ENCODE data around the gene GLE1. TPM values are rescaled to one million over a fixed set of nuclear protein-coding genes. Genes with fewer than 3 reads are reported as not detected.

Gene GLE1
- polyA plus RNA-seq, 3 donors, result 16.0 to 31.2 (median 22.2) TPM

DNA sequence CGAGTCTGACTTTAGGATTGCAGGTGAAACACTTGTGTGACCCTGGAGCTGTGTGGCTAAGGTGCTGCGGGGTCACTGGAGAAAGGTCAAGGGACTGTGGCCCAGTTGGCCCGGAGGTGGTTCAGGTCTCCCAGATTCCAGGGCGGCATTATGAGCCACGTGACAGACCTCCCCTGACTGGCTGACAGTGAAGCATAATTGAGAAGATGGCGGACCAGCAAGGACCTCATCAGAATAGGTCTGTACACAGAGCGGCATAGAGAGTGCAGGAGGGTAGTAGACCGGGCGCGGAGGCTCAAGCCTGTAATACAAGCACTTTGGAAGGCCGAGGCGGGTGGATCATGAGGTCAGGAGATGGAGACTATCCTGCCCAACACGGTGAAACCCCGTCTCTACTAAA lies 49.5 kb upstream of the GLE1 start:
- Mint-ChIP-seq H3K4me1 (peaks cover 15% of the 10 kb centered on the region), H3K27me3 (ENCODE audit: low read depth in 3 of 3) (peaks cover 2 to 10% (median 6%) of the 10 kb centered on the region in 3 donors), H3K4me3 (no peak overlapping the region), H3K9me3 (peaks cover 0 to 4% (median 0%) of the 10 kb centered on the region in 7 donors), H3K36me3 (peaks cover 10 to 14% of the 10 kb centered on the region in 2 donors), H3K27ac (peak overlapping the region in 4 of 7 donors; percentile 46 to 88 (median 62))
- Histone ChIP-seq H3K27ac (ENCODE audit: low read depth in 1 of 2, low read length in 2 of 2) (no peak overlapping the region), H4K20me1 (ENCODE audit: insufficient read depth, low read length) (peaks cover 7% of the 10 kb centered on the region), H3K36me3 (replicated peaks in 1 of 2; ENCODE audit: control insufficient read depth in 1 of 2, insufficient read depth in 2 of 2, low read length in 2 of 2) (peaks cover 6 to 10% of the 10 kb centered on the region in 2 donors), H3K27me3 (ENCODE audit: control insufficient read depth in 2 of 2, insufficient read depth in 2 of 2, low read length in 2 of 2) (no peaks in the 10 kb centered on the region), H3K4me2 (replicated peaks; ENCODE audit: extremely low read depth, low read length, poor library complexity, severe bottlenecking) (no peak overlapping the region), H2AFZ (ENCODE audit: insufficient read depth, low read depth, low read length, poor library complexity, severe bottlenecking) (no peak overlapping the region), H3K4me1 (ENCODE audit: control insufficient read depth in 1 of 2, insufficient read depth in 2 of 2, low read length in 2 of 2) (peaks cover 12 to 20% of the 10 kb centered on the region in 2 donors), H3K9ac (ENCODE audit: insufficient read depth, low read length, poor library complexity, severe bottlenecking) (no peak overlapping the region), H3K79me2 (ENCODE audit: insufficient read depth, low read length) (peaks cover 28% of the 10 kb centered on the region), H3K4me3 (replicated peaks in 1 of 3; ENCODE audit: low read depth in 2 of 3, low read length in 3 of 3) (no peak overlapping the region), H3K9me3 (replicated peaks in 1 of 2; ENCODE audit: control insufficient read depth in 1 of 2, insufficient read depth in 1 of 2, low read length in 2 of 2) (no peaks in the 10 kb centered on the region)
- TF ChIP-seq, protein P1, sequence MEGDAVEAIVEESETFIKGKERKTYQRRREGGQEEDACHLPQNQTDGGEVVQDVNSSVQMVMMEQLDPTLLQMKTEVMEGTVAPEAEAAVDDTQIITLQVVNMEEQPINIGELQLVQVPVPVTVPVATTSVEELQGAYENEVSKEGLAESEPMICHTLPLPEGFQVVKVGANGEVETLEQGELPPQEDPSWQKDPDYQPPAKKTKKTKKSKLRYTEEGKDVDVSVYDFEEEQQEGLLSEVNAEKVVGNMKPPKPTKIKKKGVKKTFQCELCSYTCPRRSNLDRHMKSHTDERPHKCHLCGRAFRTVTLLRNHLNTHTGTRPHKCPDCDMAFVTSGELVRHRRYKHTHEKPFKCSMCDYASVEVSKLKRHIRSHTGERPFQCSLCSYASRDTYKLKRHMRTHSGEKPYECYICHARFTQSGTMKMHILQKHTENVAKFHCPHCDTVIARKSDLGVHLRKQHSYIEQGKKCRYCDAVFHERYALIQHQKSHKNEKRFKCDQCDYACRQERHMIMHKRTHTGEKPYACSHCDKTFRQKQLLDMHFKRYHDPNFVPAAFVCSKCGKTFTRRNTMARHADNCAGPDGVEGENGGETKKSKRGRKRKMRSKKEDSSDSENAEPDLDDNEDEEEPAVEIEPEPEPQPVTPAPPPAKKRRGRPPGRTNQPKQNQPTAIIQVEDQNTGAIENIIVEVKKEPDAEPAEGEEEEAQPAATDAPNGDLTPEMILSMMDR (IDR thresholded peaks at IDR 0.05), result no peak
- no peak for DNase-seq
- WGBS (ENCODE audit: insufficient coverage), result 93% methylated on average over 7 of the region's 14 CpGs
- intact Hi-C loops (cut with micrococcal nuclease), result loop anchor here (5.0 to 10.0 kb wide), 4 partner anchors 83 to 570 kb away; partner anchors contain the start of genes COQ4 (in 1 of the 2), DOLK (in 1 of the 2), NUP188 (in 1 of the 2) and SH3GLB2 (in 1 of the 2)

DNA sequence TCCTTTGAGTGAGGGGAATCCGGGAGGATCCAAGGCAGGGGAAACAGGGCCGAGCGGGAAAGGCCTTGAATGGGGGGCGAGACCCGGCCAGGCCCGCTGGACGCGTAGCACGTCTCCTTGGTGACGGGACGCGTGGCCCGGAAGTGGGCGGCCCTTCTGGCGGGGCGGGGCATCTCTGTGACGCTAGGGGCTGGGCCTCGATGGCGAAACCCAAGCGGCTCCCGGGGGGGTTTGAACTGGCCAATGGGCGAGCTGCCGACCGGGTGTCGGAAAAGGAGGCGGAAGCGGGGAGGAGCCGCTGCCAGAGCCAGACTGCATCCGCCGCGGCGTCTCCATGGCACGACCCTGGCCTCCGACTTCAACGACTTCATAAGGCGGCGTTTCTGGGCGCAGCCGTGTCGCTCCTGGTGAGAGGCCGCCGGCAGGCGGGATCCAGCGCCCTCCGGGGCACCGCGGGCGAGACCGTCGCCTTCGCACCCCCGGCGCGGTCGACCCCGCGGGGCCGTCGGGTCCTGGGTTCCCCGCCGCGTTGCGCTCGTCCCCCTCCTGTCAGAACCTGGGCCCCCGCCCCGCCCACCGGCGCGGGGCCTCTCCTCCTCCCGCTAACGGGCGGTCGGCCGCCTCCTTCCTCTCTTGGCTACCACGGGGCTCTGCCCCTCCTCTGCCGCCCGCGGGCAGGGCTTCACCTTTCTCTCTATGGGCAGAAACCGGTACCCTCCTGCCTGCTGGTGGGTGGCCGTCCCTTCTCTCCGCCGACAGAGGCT lies 48.5 kb upstream of the GLE1 start, which contains the start of gene ODF2:
Gene ODF2, plus strand, starts transcription at position 158 of the 764 bp plus-strand sequence. Its CDS starts 86 bp downstream, at position 244.
- H3K9me3 Mint-ChIP-seq, result peaks cover 0 to 2% (median 0%) of the 10 kb centered on the region in 7 donors
- peak within 1 kb of the TSS; percentile 86 to 93 for H3K4me3 Mint-ChIP-seq
- intact Hi-C loops (cut with micrococcal nuclease), result loop anchor here (1.0 to 10.0 kb wide), 5 partner anchors 48 to 569 kb away; partner anchors contain the start of genes COQ4 (in 1 of the 2), DOLK (in 1 of the 2), GLE1 (in 1 of the 2) and NUP188 (in 1 of the 2)

More for the DNA sequence above, 48.5 kb upstream of the GLE1 start, which contains the start of gene ODF2:
- TF ChIP-seq, protein P1 (IDR thresholded peaks at IDR 0.05), result no peak
- Histone ChIP-seq H2AFZ (ENCODE audit: insufficient read depth, low read depth, low read length, poor library complexity, severe bottlenecking) (peak within 1 kb of the TSS; percentile 93), H3K36me3 (replicated peaks in 1 of 2; ENCODE audit: control insufficient read depth in 1 of 2, insufficient read depth in 2 of 2, low read length in 2 of 2) (peaks cover 17 to 20% of the 10 kb centered on the region in 2 donors), H4K20me1 (ENCODE audit: insufficient read depth, low read length) (peaks cover 7% of the 10 kb centered on the region), H3K4me1 (ENCODE audit: control insufficient read depth in 1 of 2, insufficient read depth in 2 of 2, low read length in 2 of 2) (peaks cover 12 to 20% of the 10 kb centered on the region in 2 donors), H3K4me2 (replicated peaks; ENCODE audit: extremely low read depth, low read length, poor library complexity, severe bottlenecking) (peak within 1 kb of the TSS; percentile 99), H3K4me3 (replicated peaks in 1 of 3; ENCODE audit: low read depth in 2 of 3, low read length in 3 of 3) (peak within 1 kb of the TSS; percentile 67 to 93 (median 70)), H3K79me2 (ENCODE audit: insufficient read depth, low read length) (peaks cover 28% of the 10 kb centered on the region), H3K9ac (ENCODE audit: insufficient read depth, low read length, poor library complexity, severe bottlenecking) (peak within 1 kb of the TSS; percentile 78), H3K27ac (ENCODE audit: low read depth in 1 of 2, low read length in 2 of 2) (peak within 1 kb of the TSS; percentile 54 to 85), H3K27me3 (ENCODE audit: control insufficient read depth in 2 of 2, insufficient read depth in 2 of 2, low read length in 2 of 2) (no peaks in the 10 kb centered on the region), H3K9me3 (replicated peaks in 1 of 2; ENCODE audit: control insufficient read depth in 1 of 2, insufficient read depth in 1 of 2, low read length in 2 of 2) (no peaks in the 10 kb centered on the region)
- H3K27ac Mint-ChIP-seq, result peak within 1 kb of the TSS; percentile 69 to 93 (median 88)
- peaks cover 15% of the 10 kb centered on the region for H3K4me1 Mint-ChIP-seq
- peaks cover 21 to 24% of the 10 kb centered on the region in 2 donors for H3K36me3 Mint-ChIP-seq
- DNase-seq, result peak; percentile 94 to 95 (median 94)
- peaks cover 2 to 10% (median 6%) of the 10 kb centered on the region in 3 donors for H3K27me3 Mint-ChIP-seq (ENCODE audit: low read depth in 3 of 3)
- under 1% methylated on average over 80 of the region's 82 CpGs for WGBS (ENCODE audit: insufficient coverage)

Data from CD14-positive monocyte (primary cell).